Ishikawa (cell line): Measurements from ENCODE around the gene SSBP3.

ENCODE experiments used
- CEBPB ChIP-seq: IDR thresholded peaks from 2 replicates; pipeline ENCODE4 v1.6.1; 2012
- CREB1 ChIP-seq: IDR thresholded peaks from 2 replicates; pipeline ENCODE4 v1.6.1; 2012; ENCODE audit warnings: low read depth
- EGR1 ChIP-seq: IDR thresholded peaks from 2 replicates; pipeline ENCODE4 v1.6.1; 2012
- EP300 ChIP-seq: IDR thresholded peaks from 2 replicates; pipeline ENCODE4 v1.6.1; 2012; ENCODE audit warnings: borderline replicate concordance
- FOXM1 ChIP-seq: IDR thresholded peaks from 2 replicates; pipeline ENCODE4 v1.6.1; 2012; ENCODE audit warnings: low read depth, borderline replicate concordance
- MAX ChIP-seq: IDR thresholded peaks from 2 replicates; pipeline ENCODE4 v1.6.1; 2012
- NFIC ChIP-seq: IDR thresholded peaks from 2 replicates; pipeline ENCODE4 v1.6.1; 2012
- RAD21 ChIP-seq: IDR thresholded peaks from 2 replicates; pipeline ENCODE4 v1.6.1; 2012; ENCODE audit warnings: low read depth
- REST ChIP-seq: IDR thresholded peaks from 2 replicates; pipeline ENCODE4 v1.6.1; 2012; ENCODE audit warnings: low read depth, mild to moderate bottlenecking
- TAF1 ChIP-seq: IDR thresholded peaks from 2 replicates; pipeline ENCODE4 v1.6.1; 2012; ENCODE audit warnings: low read depth, mild to moderate bottlenecking
- TCF12 ChIP-seq: IDR thresholded peaks from 2 replicates; pipeline ENCODE4 v1.6.1; 2012; ENCODE audit warnings: low read depth
- TEAD4 ChIP-seq: IDR thresholded peaks from 2 replicates; pipeline ENCODE4 v1.6.1; 2012
- USF1 ChIP-seq: IDR thresholded peaks from 2 replicates; pipeline ENCODE4 v1.6.1; 2012
- YY1 ChIP-seq: IDR thresholded peaks from 2 replicates; pipeline ENCODE4 v1.6.1; 2012; ENCODE audit warnings: low read depth
- ZBTB7A ChIP-seq: IDR thresholded peaks from 2 replicates; pipeline ENCODE4 v1.6.1; 2012; ENCODE audit warnings: low read depth

SSBP3 gene

GRCh38 chr1:54260810-54261209, 145.4 kb downstream of the SSBP3 start:
- no peak for TF ChIP-seq RAD21
- TF ChIP-seq REST = no peak
- TF ChIP-seq FOXM1 = no peak
- no peak for TF ChIP-seq CREB1
- no peak for TF ChIP-seq NFIC
- no peak for TF ChIP-seq YY1
- TF ChIP-seq ZBTB7A = no peak
- TF ChIP-seq TCF12 = no peak
- TF ChIP-seq TEAD4 = no peak
- TF ChIP-seq EP300 = no peak
- TF ChIP-seq MAX = no peak
- no peak for TF ChIP-seq EGR1
- no peak for TF ChIP-seq USF1

GRCh38 chr1:54259546-54260140, 146.6 kb downstream of the SSBP3 start:
- TF ChIP-seq RAD21 = no peak
- TF ChIP-seq EGR1 = no peak
- TF ChIP-seq NFIC = no peak
- TF ChIP-seq ZBTB7A = no peak
- TF ChIP-seq TCF12 = no peak
- TF ChIP-seq YY1 = no peak
- no peak for TF ChIP-seq USF1
- no peak for TF ChIP-seq TAF1
- no peak for TF ChIP-seq CREB1
- no peak for TF ChIP-seq TEAD4
- TF ChIP-seq EP300 = no peak
- no peak for TF ChIP-seq FOXM1
- no peak for TF ChIP-seq MAX

GRCh38 chr1:54257876-54258275, 148.3 kb downstream of the SSBP3 start:
- TF ChIP-seq YY1 (no peak), TCF12 (no peak), CREB1 (no peak), EGR1 (no peak), USF1 (no peak), NFIC (no peak), FOXM1 (no peak), TAF1 (no peak), CEBPB (no peak), RAD21 (no peak), MAX (no peak), EP300 (no peak), TEAD4 (no peak), ZBTB7A (no peak), REST (no peak)

- TF ChIP-seq USF1 = no peak
- no peak for TF ChIP-seq EP300
- TF ChIP-seq NFIC = no peak
- no peak for TF ChIP-seq CEBPB
- no peak for TF ChIP-seq FOXM1
These were observed 148.9 kb downstream of the SSBP3 start for GRCh38 chr1:54257346-54257620.
